RPMI7951 (cell line): ENCODE measurements around the gene CPO. TPM values are rescaled to one million over a fixed set of nuclear protein-coding genes. Genes with fewer than 3 reads are reported as not detected.
"Not testable (repeated sequence)": the region's sequence is repeated elsewhere in the genome, so short reads cannot be mapped to it uniquely, and the experiment has no call there.

Experiments used
- DNase-seq: peaks from one replicate; pipeline ENCODE4 v3.0.0-alpha.2; 2012; ENCODE audit warnings: low read depth
- total RNA-seq: library from RNA; depleted of rRNA; stranded (reverse); fragments of >200 nt; shearing (Covaris generic); gene quantifications from 2 replicates; pipeline ENCODE4 v1.2.3, GENCODE V29; 2014; rRNA removed

CPO gene
- total RNA-seq = not detected in 2 replicates

GRCh38 chr2:206939340-206939739 lies at the start of gene CPO:
CPO (plus strand) TSS chr2:206939518; CDS start chr2:206939600, 82 bp downstream.
- no peak for DNase-seq

GRCh38 chr2:206890179-206890578 lies 49.1 kb upstream of the CPO start:
- no peak for DNase-seq

GRCh38 chr2:206890926-206891325 lies 48.4 kb upstream of the CPO start:
- DNase-seq = no peak

GRCh38 chr2:206915121-206915520 lies 24.2 kb upstream of the CPO start:
- peak; percentile 93 for DNase-seq

GRCh38 chr2:206918263-206918662 lies 21.1 kb upstream of the CPO start:
- DNase-seq = no peak

GRCh38 chr2:206920310-206920709 lies 19.0 kb upstream of the CPO start:
- DNase-seq = no peak

GRCh38 chr2:206920951-206921350 lies 18.4 kb upstream of the CPO start:
- no peak for DNase-seq

- no peak for DNase-seq
These were observed 17.8 kb upstream of the CPO start for GRCh38 chr2:206921529-206921928.

GRCh38 chr2:206935991-206936842 lies 3.1 kb upstream of the CPO start:
- no peak for DNase-seq

GRCh38 chr2:206936843-206937230 lies 2.5 kb upstream of the CPO start:
- DNase-seq = no peak

- no peak for DNase-seq
These were observed 1.8 kb upstream of the CPO start for GRCh38 chr2:206937555-206937954.

- no peak for DNase-seq
These were observed 1.2 kb downstream of the CPO start for GRCh38 chr2:206940546-206940945.

- DNase-seq = no peak
These were observed 3.5 kb downstream of the CPO start for GRCh38 chr2:206942592-206943478.

GRCh38 chr2:206953404-206953803 lies 14.1 kb downstream of the CPO start:
- DNase-seq = not testable (repeated sequence)

GRCh38 chr2:206955253-206955652 lies 15.9 kb downstream of the CPO start:
- no peak for DNase-seq

- no peak for DNase-seq
These were observed 18.9 kb downstream of the CPO start for GRCh38 chr2:206958261-206958660.

- no peak for DNase-seq
These were observed 23.6 kb downstream of the CPO start for GRCh38 chr2:206962966-206963365.

GRCh38 chr2:206968134-206969086 lies 29.1 kb downstream of the CPO start:
- DNase-seq = no peak

GRCh38 chr2:206969192-206969591 lies 29.9 kb downstream of the CPO start:
- no peak for DNase-seq

- no peak for DNase-seq
These were observed 31.5 kb downstream of the CPO start for GRCh38 chr2:206970589-206971360.

- DNase-seq = no peak
These were observed 32.5 kb downstream of the CPO start for GRCh38 chr2:206971805-206972204.
